Measurements from ENCODE around the gene PKNOX2. TPM values are rescaled to one million over a fixed set of nuclear protein-coding genes. Genes with fewer than 3 reads are reported as not detected.
A peak's percentile ranks its signal among the peaks of the same experiment; 100 is the strongest.

The PKNOX2 gene
- total and polyA plus RNA-seq, 2 of the 4 experiments (the other 2 are of a cell fraction) = 0.72 to 2.3 TPM

DNA sequence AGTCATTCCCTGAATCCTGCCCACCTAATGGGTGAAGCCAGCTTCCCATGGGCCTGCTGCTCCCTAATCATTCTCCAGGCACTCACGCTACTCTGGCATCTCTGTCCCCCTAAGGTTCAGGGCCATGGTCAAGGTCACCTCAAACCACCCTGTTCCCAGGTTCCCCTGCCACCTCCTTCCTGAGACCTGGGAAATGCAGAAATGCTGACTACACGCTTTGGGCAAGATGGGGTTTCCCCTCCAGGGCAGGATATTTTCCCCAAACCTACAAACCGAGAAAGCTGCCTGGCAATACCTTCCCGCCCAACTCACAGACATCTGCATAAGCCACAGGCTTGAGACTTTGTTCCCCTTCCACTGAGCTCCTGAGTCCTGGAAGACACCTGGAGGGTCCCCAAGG lies 233.9 kb downstream of the PKNOX2 start:
- H2AFZ ChIP-seq (replicated peaks; ENCODE audit: low read length, poor library complexity) = peak overlapping the region; percentile 10
- H4K8ac ChIP-seq (ENCODE audit: low read depth in 2 of 2, low read length in 2 of 2) = no peak overlapping the region
- H3K9me3 ChIP-seq (ENCODE audit: control insufficient read depth, insufficient read depth, low read length) = no peaks in the 10 kb centered on the region
- H2BK5ac ChIP-seq (ENCODE audit: low read depth, low read length, poor library complexity, severe bottlenecking) = no peak overlapping the region
- ChIA-PET POLR2A (ENCODE audit: unreplicated experiment) (no interaction called here), CTCF (no interaction called here)
- H3K36me3 ChIP-seq (ENCODE audit: control insufficient read depth, insufficient read depth, low read length) = peaks cover 2% of the 10 kb centered on the region; the same call in 1 of the 2 replicates
- no peaks in the 10 kb centered on the region for H3K9me1 ChIP-seq (ENCODE audit: insufficient read depth, low read length)
- H3K14ac ChIP-seq (replicated peaks; ENCODE audit: low read depth, low read length) = no peak overlapping the region
- H3K4me2 ChIP-seq (ENCODE audit: low read depth, low read length) = no peak overlapping the region
- H3K23ac ChIP-seq (ENCODE audit: low read depth, low read length) = no peak overlapping the region
- in situ Hi-C loops (cut with MboI; ENCODE audit: low sequenced_read_pairs) (no loop called here), intact Hi-C loops (cut with micrococcal nuclease) (no loop called here), dilution Hi-C loops (cut with HindIII; ENCODE audit: low sequenced_read_pairs, unreplicated experiment) (no loop called here)
- H4K91ac ChIP-seq (ENCODE audit: insufficient read depth, low read depth, low read length) = no peak overlapping the region
- peaks cover 4% of the 10 kb centered on the region; the same call in 1 of the 2 replicates for H3K4me1 ChIP-seq (ENCODE audit: control insufficient read depth, insufficient read depth, low read length)
- no peaks in the 10 kb centered on the region for H4K20me1 ChIP-seq (ENCODE audit: insufficient read depth, low read length)
- ATAC-seq (ENCODE audit: low read depth) = no peak
- H3K4ac ChIP-seq (ENCODE audit: low read depth, low read length) = no peak overlapping the region
- WGBS, 2 experiments (ENCODE audit: extremely low coverage in 2 of 2, insufficient read length in 1 of 2) = no CpG with 5 or more reads among the region's 4 CpGs
- no peak overlapping the region for H2AK5ac ChIP-seq (ENCODE audit: low read depth, low read length)
- H4K5ac ChIP-seq (ENCODE audit: low read depth, low read length) = no peak overlapping the region
- H3K27me3 ChIP-seq (ENCODE audit: control insufficient read depth, insufficient read depth, low read length) = no peaks in the 10 kb centered on the region
- no TSS peak for BruUV-seq (replicated peaks)
- DNase-seq = no peak
- H3K79me1 ChIP-seq (ENCODE audit: low read depth in 1 of 2, low read length in 2 of 2) = no peaks in the 10 kb centered on the region
- H3K4me3 ChIP-seq (ENCODE audit: insufficient read depth, low read depth, low read length) = no peak overlapping the region
- H3K27ac ChIP-seq (ENCODE audit: insufficient read depth, low read length) = no peak overlapping the region
- H2BK120ac ChIP-seq (ENCODE audit: low read depth, low read length) = no peak overlapping the region
- TF ChIP-seq MAZ (IDR thresholded peaks at IDR 0.05; ENCODE audit: borderline replicate concordance, low read depth, low read length) (no peak), RCOR1 (IDR thresholded peaks at IDR 0.05; ENCODE audit: insufficient replicate concordance, low read length) (no peak), MXI1 (IDR thresholded peaks at IDR 0.05; ENCODE audit: borderline replicate concordance, low read depth, low read length) (no peak), RFX5 (IDR thresholded peaks at IDR 0.05; ENCODE audit: low read depth, low read length) (no peak), MAFK (IDR thresholded peaks at IDR 0.05; ENCODE audit: low read depth, low read length) (peak; percentile 71), NFE2L2 (IDR thresholded peaks at IDR 0.05; ENCODE audit: low read depth, low read length) (no peak)
- TF ChIP-seq, protein P1, sequence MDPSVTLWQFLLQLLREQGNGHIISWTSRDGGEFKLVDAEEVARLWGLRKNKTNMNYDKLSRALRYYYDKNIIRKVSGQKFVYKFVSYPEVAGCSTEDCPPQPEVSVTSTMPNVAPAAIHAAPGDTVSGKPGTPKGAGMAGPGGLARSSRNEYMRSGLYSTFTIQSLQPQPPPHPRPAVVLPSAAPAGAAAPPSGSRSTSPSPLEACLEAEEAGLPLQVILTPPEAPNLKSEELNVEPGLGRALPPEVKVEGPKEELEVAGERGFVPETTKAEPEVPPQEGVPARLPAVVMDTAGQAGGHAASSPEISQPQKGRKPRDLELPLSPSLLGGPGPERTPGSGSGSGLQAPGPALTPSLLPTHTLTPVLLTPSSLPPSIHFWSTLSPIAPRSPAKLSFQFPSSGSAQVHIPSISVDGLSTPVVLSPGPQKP (IDR thresholded peaks at IDR 0.05; ENCODE audit: borderline replicate concordance, low read depth, low read length) = no peak
- H2BK20ac ChIP-seq (ENCODE audit: low read depth, low read length) = no peak overlapping the region
- no peak overlapping the region for H2BK15ac ChIP-seq (ENCODE audit: low read depth, low read length)
- no peak overlapping the region for H3K9ac ChIP-seq (ENCODE audit: low read depth, low read length)
- no peak overlapping the region for H2AK9ac ChIP-seq (replicated peaks; ENCODE audit: low read depth, low read length, poor library complexity)
- H3K18ac ChIP-seq (ENCODE audit: low read depth, low read length) = no peak overlapping the region
- H3K56ac ChIP-seq (ENCODE audit: extremely low read depth, insufficient read depth, low read length) = no peak overlapping the region

All from IMR-90 (cell line).